Uterus (tissue), 4 donors: ENCODE data around the gene SLC8A1. TPM values are rescaled to one million over a fixed set of nuclear protein-coding genes. Genes with fewer than 3 reads are reported as not detected.

ENCODE experiments used
- DNase-seq, 2 donors: peaks; one replicate each; pipeline ENCODE4 v3.0.0-alpha.2; 2019 to 2020
- H3K27ac ChIP-seq, 2 donors: fragments of 200-600 bp; sonication (generic); 1 replicate in 1 of 2; 2 replicates in 1 of 2; pipeline ENCODE4 v1.5.1; 2016 to 2018
- H3K27me3 ChIP-seq, 2 donors: fragments of 200-600 bp; sonication (generic); one replicate each; pipeline ENCODE4 v1.5.1; 2018 to 2019; ENCODE audit warnings: control low read depth in 1 of 2
- H3K36me3 ChIP-seq, 2 donors: fragments of 200-600 bp; sonication (generic); one replicate each; pipeline ENCODE4 v1.5.1; 2019; ENCODE audit warnings: control low read depth in 1 of 2
- H3K4me1 ChIP-seq, 2 donors: fragments of 200-600 bp; sonication (generic); one replicate each; pipeline ENCODE4 v1.5.1; 2018 to 2019; ENCODE audit warnings: control low read depth in 1 of 2
- H3K4me3 ChIP-seq, 2 donors: fragments of 200-600 bp; sonication (generic); 1 replicate in 1 of 2; 2 replicates in 1 of 2; pipeline ENCODE4 v1.5.1; 2018 to 2019; ENCODE audit warnings: mild to moderate bottlenecking in 1 of 2
- H3K9me3 ChIP-seq, 2 donors: fragments of 200-600 bp; sonication (generic); one replicate each; pipeline ENCODE4 v1.5.1; 2019; ENCODE audit warnings: control low read depth in 1 of 2
- POLR2A ChIP-seq, 2 donors: fragments of 450-650 bp; IDR thresholded peaks; one replicate each; pipeline ENCODE4 v1.6.1; 2016; ENCODE audit warnings: antibody characterized with exemption in 2 of 2, mild to moderate bottlenecking in 1 of 2, moderate library complexity in 1 of 2
- intact Hi-C: fragments of 100-400 bp; cut with DNase I; formaldehyde crosslinking; loops from one replicate; pipeline ENCODE4 v1.15.1; 2023; ENCODE audit warnings: low total_unique reads
- total RNA-seq, 4 donors: library from RNA; depleted of rRNA in 3 of 4; stranded (reverse); fragments of >200 nt in 3 of 4; gene quantifications; one replicate each; pipeline versions ENCODE4 v1.1.0 to v1.2.4, GENCODE V29; 2014 to 2023
- TF ChIP-seq, protein P1 (sequence below), 4 experiments: fragments of 200-600 bp in 2 of 4; fragments of 450-650 bp in 2 of 4; sonication (generic) in 2 of 4; IDR thresholded peaks; one replicate each; pipeline ENCODE4 v1.5.1; 2016 to 2019; ENCODE audit warnings: antibody characterized with exemption in 4 of 4, mild to moderate bottlenecking in 2 of 4, moderate library complexity in 1 of 4
- donor health status: DM: yes; HTN: yes; CAD: no.

Gene SLC8A1
- total RNA-seq, 4 donors from 2014 or later: 61.2 to 257 (median 140) TPM

- no peaks in the 10 kb centered on the region for H3K9me3 ChIP-seq
- DNase-seq: no peak
- intact Hi-C loops: no loop called here
- TF ChIP-seq, protein P1, sequence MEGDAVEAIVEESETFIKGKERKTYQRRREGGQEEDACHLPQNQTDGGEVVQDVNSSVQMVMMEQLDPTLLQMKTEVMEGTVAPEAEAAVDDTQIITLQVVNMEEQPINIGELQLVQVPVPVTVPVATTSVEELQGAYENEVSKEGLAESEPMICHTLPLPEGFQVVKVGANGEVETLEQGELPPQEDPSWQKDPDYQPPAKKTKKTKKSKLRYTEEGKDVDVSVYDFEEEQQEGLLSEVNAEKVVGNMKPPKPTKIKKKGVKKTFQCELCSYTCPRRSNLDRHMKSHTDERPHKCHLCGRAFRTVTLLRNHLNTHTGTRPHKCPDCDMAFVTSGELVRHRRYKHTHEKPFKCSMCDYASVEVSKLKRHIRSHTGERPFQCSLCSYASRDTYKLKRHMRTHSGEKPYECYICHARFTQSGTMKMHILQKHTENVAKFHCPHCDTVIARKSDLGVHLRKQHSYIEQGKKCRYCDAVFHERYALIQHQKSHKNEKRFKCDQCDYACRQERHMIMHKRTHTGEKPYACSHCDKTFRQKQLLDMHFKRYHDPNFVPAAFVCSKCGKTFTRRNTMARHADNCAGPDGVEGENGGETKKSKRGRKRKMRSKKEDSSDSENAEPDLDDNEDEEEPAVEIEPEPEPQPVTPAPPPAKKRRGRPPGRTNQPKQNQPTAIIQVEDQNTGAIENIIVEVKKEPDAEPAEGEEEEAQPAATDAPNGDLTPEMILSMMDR (IDR thresholded peaks at IDR 0.05): no peak
- no peak for TF ChIP-seq POLR2A (IDR thresholded peaks at IDR 0.05)
- no peak overlapping the region for H3K4me3 ChIP-seq
- no peak overlapping the region for H3K27ac ChIP-seq
- H3K36me3 ChIP-seq: no peaks in the 10 kb centered on the region
- H3K27me3 ChIP-seq: no peaks in the 10 kb centered on the region
- H3K4me1 ChIP-seq: peaks cover 0 to under 1% of the 10 kb centered on the region in 2 donors
Measured at GRCh38 chr2:40118622-40119021, 333.3 kb downstream of the SLC8A1 start.

GRCh38 chr2:40115894-40116293, 336.0 kb downstream of the SLC8A1 start:
- no peak for TF ChIP-seq POLR2A (IDR thresholded peaks at IDR 0.05)
- TF ChIP-seq, protein P1 (IDR thresholded peaks at IDR 0.05): no peak
- Histone ChIP-seq H3K4me1 (peaks cover 0 to 4% of the 10 kb centered on the region in 2 donors), H3K4me3 (no peak overlapping the region), H3K27me3 (no peaks in the 10 kb centered on the region), H3K27ac (no peak overlapping the region), H3K9me3 (no peaks in the 10 kb centered on the region), H3K36me3 (no peaks in the 10 kb centered on the region)
- no peak for DNase-seq
- intact Hi-C loops: no loop called here

DNA sequence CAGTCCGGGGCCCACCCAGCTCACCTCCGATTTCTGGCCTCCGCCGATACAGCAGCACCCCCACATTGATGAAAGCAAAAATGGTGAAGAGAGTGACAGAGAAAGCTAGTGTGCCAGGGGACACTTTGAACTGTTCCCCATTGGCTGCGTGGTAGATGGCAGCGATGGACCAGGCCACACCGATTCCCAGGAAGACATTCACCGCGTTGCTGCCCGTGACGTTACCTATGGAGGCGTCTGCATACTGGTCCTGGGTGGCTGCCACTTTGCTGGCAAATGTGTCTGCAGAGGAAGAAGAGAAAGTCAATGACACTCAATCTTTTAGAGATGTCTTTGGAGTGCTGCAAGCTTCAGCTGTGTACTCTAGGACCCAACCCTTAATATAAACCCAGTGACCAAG, 336.5 kb downstream of the SLC8A1 start:
- H3K4me1 ChIP-seq: peaks cover 0 to 4% of the 10 kb centered on the region in 2 donors
- no peaks in the 10 kb centered on the region for H3K9me3 ChIP-seq
- no peak overlapping the region for H3K27ac ChIP-seq
- no peaks in the 10 kb centered on the region for H3K27me3 ChIP-seq
- H3K36me3 ChIP-seq: no peaks in the 10 kb centered on the region
- intact Hi-C loops: no loop called here
- no peak for TF ChIP-seq POLR2A (IDR thresholded peaks at IDR 0.05)
- TF ChIP-seq, protein P1 (IDR thresholded peaks at IDR 0.05): no peak
- no peak for DNase-seq
- H3K4me3 ChIP-seq: no peak overlapping the region

- Histone ChIP-seq H3K4me3 (no peak overlapping the region), H3K27me3 (no peaks in the 10 kb centered on the region), H3K27ac (no peak overlapping the region), H3K9me3 (no peaks in the 10 kb centered on the region), H3K4me1 (peaks cover 0 to 4% of the 10 kb centered on the region in 2 donors), H3K36me3 (no peaks in the 10 kb centered on the region)
- TF ChIP-seq POLR2A (IDR thresholded peaks at IDR 0.05): no peak
- TF ChIP-seq, protein P1 (IDR thresholded peaks at IDR 0.05): no peak
- no peak for DNase-seq
- intact Hi-C loops: no loop called here
Measured at GRCh38 chr2:40113997-40114396, 337.9 kb downstream of the SLC8A1 start.

- Histone ChIP-seq H3K9me3 (no peaks in the 10 kb centered on the region), H3K27ac (peak overlapping the region in 1 of 2 donors; percentile 2), H3K36me3 (no peaks in the 10 kb centered on the region), H3K27me3 (no peaks in the 10 kb centered on the region), H3K4me1 (peaks cover 0 to 4% of the 10 kb centered on the region in 2 donors), H3K4me3 (no peak overlapping the region)
- no peak for TF ChIP-seq POLR2A (IDR thresholded peaks at IDR 0.05)
- TF ChIP-seq, protein P1 (IDR thresholded peaks at IDR 0.05): no peak
- intact Hi-C loops: no loop called here
- DNase-seq: no peak
Measured at GRCh38 chr2:40113272-40113968, 338.5 kb downstream of the SLC8A1 start.
